ENCODE results near the gene LRCH4.

DNA sequence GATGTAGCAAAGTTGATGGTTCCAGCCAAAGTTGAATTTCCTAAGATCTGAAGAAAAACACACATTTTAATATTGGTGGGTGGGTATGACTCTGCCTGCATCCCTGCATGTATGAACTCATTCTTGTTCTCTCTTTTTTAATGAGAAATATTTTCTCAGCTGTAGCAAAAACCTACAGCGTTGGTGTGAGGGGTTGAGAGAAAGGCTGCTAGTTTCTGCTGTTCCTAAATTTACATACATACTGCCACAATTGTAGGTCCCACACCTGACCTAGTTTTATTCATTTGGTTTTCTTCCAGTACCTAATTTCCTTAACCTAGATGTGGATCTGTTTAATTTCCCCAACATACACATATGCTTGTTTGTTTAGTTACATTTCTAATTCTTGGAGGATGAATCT, 42.3 kb downstream of the LRCH4 start:
- TF ChIP-seq CTCF (conservative IDR thresholded peaks at IDR 0.05; ENCODE audit: low read length) (no peak), EZH2phosphoT487 (IDR thresholded peaks at IDR 0.05; ENCODE audit: borderline replicate concordance, low read depth, low read length) (no peak)
